GM12873 (cell line): Measurements from ENCODE around the gene MCRS1.

Experiments
- TF ChIP-seq, protein P1 (sequence below): IDR thresholded peaks from 2 replicates; pipeline ENCODE4 v1.5.1; 2012; ENCODE audit warnings: low read depth, mild to moderate bottlenecking, moderate library complexity, low read length, control low read depth; ENCODE audit not compliant: insufficient read depth; ENCODE audit errors: missing control alignments

MCRS1 gene

DNA sequence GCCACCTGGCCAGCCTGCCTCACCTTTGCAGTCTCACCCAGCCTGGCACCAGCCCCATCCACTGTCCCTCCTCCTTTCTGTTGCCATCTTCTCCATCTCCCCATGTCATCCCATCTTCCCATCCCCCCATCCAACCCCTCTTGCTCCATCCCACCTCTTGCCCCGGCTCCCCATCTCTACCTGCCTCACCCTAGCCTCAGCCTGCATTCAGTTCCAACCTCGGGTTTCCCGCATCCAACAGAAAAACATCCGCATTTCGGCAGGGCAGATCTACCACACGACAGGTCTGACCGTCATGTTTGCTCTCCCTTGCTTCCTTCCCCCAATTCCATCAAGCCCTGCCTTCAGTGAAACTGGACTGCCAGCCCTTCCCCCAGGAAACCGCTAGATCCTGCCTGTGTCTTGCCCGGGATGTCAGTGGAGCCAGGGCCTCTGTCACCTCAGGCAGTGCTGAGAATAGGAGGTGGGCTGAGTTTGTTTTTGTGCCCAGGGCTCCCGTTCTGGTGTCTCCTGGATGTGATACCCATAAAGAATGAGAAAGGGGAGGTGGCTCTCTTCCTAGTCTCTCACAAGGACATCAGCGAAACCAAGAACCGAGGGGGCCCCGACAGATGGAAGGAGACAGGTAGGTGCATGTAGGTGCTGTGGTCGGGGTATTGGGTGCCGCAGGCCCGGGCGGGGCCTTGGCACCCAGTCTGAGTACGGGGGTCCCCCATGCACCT lies 26.6 kb downstream of the MCRS1 start:
- TF ChIP-seq, protein P1, sequence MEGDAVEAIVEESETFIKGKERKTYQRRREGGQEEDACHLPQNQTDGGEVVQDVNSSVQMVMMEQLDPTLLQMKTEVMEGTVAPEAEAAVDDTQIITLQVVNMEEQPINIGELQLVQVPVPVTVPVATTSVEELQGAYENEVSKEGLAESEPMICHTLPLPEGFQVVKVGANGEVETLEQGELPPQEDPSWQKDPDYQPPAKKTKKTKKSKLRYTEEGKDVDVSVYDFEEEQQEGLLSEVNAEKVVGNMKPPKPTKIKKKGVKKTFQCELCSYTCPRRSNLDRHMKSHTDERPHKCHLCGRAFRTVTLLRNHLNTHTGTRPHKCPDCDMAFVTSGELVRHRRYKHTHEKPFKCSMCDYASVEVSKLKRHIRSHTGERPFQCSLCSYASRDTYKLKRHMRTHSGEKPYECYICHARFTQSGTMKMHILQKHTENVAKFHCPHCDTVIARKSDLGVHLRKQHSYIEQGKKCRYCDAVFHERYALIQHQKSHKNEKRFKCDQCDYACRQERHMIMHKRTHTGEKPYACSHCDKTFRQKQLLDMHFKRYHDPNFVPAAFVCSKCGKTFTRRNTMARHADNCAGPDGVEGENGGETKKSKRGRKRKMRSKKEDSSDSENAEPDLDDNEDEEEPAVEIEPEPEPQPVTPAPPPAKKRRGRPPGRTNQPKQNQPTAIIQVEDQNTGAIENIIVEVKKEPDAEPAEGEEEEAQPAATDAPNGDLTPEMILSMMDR: no peak

DNA sequence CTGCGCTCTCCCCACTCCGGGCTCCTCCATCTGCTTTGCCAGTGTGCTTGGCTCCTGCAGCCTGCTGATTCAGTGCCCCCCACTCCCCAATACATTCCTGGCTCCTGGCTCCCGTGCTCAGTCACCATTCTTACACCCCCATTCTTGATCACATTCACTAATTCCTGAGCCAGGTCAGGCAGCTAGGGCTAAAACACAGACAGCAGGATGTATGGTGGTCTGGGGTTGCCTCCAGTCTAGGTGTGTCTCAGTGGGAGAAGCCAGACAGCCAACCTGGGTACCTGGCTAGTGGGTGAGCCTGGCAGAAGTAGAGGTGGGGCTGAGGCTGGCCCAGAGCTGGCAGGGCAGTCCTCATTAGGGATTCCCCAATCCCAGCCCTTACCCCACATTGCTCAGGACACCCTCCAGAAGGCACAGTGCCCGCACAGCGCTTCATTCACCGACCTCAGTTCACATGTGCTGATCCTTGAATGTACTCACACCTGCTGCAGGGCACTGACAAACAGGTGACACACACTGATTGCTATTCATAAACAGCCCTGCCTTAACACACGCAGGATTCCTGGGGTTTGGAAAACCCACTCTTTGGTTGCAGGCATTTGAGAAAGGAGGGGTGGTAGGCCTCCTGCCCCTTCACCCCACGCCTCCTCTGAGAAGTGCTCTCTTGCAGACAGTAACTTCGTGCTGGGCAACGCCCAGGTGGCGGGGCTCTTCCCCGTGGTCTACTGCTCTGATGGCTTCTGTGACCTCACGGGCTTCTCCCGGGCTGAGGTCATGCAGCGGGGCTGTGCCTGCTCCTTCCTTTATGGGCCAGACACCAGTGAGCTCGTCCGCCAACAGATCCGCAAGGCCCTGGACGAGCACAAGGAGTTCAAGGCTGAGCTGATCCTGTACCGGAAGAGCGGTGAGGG lies 27.5 kb downstream of the MCRS1 start:
- TF ChIP-seq, protein P1: no peak

DNA sequence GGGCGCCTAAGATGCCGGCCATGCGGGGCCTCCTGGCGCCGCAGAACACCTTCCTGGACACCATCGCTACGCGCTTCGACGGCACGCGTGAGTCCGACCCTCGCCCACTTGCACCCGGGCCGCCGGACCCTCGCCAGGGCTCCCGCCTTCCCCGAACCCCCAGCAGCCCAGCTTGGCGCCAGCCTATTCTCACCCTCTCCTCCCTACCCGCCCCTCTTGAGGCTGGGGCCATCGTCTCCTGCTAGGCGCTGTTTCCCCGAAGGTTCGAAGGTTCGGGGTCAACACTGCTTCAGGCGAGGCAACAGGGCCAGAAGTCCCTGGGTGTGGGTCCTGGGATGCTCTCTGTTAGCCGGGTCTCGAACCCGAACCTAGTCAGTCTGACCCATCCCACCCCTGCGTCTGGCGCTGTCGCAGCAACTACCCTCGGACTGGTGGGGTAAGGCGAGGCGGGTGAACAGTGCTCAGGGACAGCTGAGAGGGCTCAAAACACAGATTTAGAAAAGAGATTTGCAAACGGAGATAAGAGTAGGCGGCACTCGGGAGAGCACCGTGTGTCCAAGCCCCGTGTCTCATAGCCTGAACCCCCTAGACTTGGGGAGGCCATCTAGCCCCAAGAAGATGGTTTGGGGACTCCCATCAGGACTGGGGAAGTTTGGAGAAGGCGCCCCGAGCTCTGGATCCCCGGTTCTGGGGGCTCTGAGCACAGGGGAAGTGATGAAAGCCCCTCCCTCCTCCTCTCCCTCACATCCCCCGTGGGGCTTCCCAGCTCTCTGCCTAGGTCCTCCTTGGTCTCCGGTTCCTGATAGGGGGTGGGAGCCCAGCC lies 28.3 kb downstream of the MCRS1 start:
- TF ChIP-seq, protein P1: no peak

GRCh38 chr12:49538510-49539403 lies 29.2 kb downstream of the MCRS1 start, which contains the start of gene KCNH3:
Gene KCNH3, plus strand, starts transcription at chr12:49539030. Its CDS starts 387 bp downstream, at chr12:49539417.
- TF ChIP-seq, protein P1: no peak

DNA sequence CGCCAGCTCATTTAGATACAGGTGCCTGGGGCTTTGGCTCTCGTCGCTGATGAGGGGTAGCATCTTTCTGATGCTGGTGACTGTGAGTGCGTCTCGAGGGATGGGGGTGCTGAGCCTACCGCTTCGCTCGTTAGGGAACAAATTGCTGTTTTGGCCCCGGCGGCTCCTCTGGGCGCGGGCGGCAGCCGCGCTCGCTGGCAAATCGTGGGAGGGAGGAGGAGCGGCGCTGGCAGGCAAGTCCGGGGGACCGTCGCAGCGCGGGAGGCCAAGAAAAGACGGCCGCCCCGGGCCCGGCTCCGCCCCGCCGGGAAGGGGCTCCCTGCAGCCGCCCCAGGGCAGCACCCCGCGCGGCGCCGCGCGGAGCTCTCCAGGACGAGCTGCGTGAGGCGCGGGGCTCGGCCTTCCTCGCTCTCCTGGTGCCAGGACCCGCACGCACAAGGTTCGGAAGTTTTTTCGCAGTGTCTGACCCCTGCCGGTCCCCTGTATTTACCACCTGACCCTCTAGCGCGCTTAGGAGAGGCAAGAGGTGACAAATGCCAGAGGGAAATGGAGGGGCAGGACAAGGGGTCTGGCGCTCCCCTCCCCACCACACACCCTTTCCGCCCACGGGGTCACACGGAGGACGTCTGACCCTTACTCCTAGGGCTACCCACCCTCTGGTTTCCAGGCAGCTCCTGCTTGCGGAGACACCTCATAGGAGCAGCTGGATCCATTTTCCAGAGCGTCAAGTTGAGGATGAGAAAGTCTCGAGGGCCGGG lies 30.0 kb downstream of the MCRS1 start:
- TF ChIP-seq, protein P1: peak; percentile 13

DNA sequence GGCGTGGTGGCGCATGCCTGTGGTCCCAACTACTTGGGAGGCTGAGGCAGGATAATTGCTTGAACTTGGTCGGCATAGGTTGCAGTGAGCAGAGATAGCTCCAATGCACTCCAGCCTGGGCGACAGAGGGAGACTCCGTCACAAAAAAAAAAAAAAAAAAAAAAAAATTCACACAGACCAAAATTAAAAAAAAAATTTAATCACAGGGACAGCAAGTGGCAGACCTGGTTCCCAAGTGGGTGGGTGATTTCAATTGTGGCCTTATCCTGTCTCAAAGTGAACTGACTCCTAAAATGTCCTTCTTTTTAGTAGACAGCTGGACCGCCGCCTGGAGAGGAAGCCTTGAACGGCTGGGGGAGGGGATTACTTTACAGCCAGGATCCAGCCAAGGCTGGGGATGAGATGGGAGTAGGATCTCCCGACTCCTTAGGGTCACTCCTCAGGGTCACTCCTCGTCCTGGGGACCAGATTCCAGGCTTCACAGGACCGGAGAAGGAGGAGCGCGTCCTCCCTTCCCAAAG lies 30.7 kb downstream of the MCRS1 start:
- TF ChIP-seq, protein P1: no peak
